Activated B cell treated with CpG ODN at 0.5 μM for 24 hours (primary cell): ENCODE measurements around the gene CCDC197. TPM values are rescaled to one million over a fixed set of nuclear protein-coding genes. Genes with fewer than 3 reads are reported as not detected.
A peak's percentile ranks its signal among the peaks of the same experiment; 100 is the strongest.

Experiments used
- ATAC-seq: fragments of 200-7000 bp; cut with Tn5 transposase; one replicate; pipeline ENCODE4 v1.10.0; 2021; ENCODE audit warnings: low read depth, mild to moderate bottlenecking, moderate library complexity
- CTCF ChIA-PET: fragments of 350-600 bp; sonication (Branson Sonifier 250); formaldehyde crosslinking; loops from one replicate; lab custom pipeline; 2021; ENCODE audit warnings: antibody characterized with exemption; lab: Charles Lee
- POLR2A ChIA-PET: fragments of 350-600 bp; sonication (Branson Sonifier 250); formaldehyde crosslinking; loops from one replicate; lab custom pipeline; 2021; ENCODE audit warnings: antibody characterized with exemption; lab: Charles Lee
- DNase-seq: peaks from one replicate; pipeline ENCODE4 v3.0.0; 2022
- H3K27ac Mint-ChIP-seq: one replicate; pipeline ENCODE4 v1.8.0; 2020; ENCODE audit warnings: mixed read lengths
- H3K27me3 Mint-ChIP-seq: one replicate; pipeline ENCODE4 v1.8.0; 2021; ENCODE audit warnings: mixed read lengths
- H3K36me3 Mint-ChIP-seq: one replicate; pipeline ENCODE4 v1.8.0; 2021; ENCODE audit warnings: low read depth, mixed read lengths
- H3K4me1 Mint-ChIP-seq: one replicate; pipeline ENCODE4 v1.8.0; 2021; ENCODE audit warnings: mixed read lengths
- H3K4me3 Mint-ChIP-seq: one replicate; pipeline ENCODE4 v1.8.0; 2020; ENCODE audit warnings: mild to moderate bottlenecking, mixed read lengths
- H3K9me3 Mint-ChIP-seq: one replicate; pipeline ENCODE4 v1.8.0; 2020; ENCODE audit warnings: mixed read lengths
- CTCF ChIP-seq: fragments of 200-600 bp; IDR thresholded peaks from one replicate; pipeline ENCODE4 v1.8.0; 2022; ENCODE audit warnings: antibody characterized with exemption, mild to moderate bottlenecking
- intact Hi-C: fragments of 100-400 bp; cut with micrococcal nuclease; formaldehyde crosslinking; loops from one replicate; pipeline ENCODE4 v1.15.1; 2024
- total RNA-seq: library from RNA; stranded (reverse); gene quantifications from 2 replicates; pipeline ENCODE4 v1.2.3, GENCODE V29; 2022

Gene CCDC197
- total RNA-seq, 1 donor from 2014 or later, result not detected

- Mint-ChIP-seq H3K36me3 (peaks cover 49% of the 10 kb centered on the region), H3K4me1 (no peaks in the 10 kb centered on the region), H3K9me3 (no peaks in the 10 kb centered on the region), H3K27ac (no peak overlapping the region), H3K4me3 (no peak overlapping the region), H3K27me3 (no peaks in the 10 kb centered on the region)
- ChIA-PET POLR2A (no interaction called here), CTCF (no interaction called here)
- intact Hi-C loops, result no loop called here
- DNase-seq (no peak), ATAC-seq (no peak)
- TF ChIP-seq CTCF, result no peak
These were observed 47.5 kb downstream of the CCDC197 start for GRCh38 chr14:94044476-94045091.

GRCh38 chr14:94045101-94045500 lies 48.0 kb downstream of the CCDC197 start:
- CTCF ChIA-PET, result no interaction called here
- Mint-ChIP-seq H3K36me3 (peaks cover 54% of the 10 kb centered on the region), H3K4me3 (no peak overlapping the region), H3K27me3 (no peaks in the 10 kb centered on the region), H3K4me1 (no peaks in the 10 kb centered on the region), H3K9me3 (no peaks in the 10 kb centered on the region), H3K27ac (peak overlapping the region; percentile 15)
- intact Hi-C loops, result no loop called here
- DNase-seq (no peak), ATAC-seq (no peak)
- TF ChIP-seq CTCF, result no peak
- POLR2A ChIA-PET, result no interaction called here

GRCh38 chr14:94045563-94046345 lies 48.7 kb downstream of the CCDC197 start:
- no peaks in the 10 kb centered on the region for H3K4me1 Mint-ChIP-seq
- no peak for TF ChIP-seq CTCF
- DNase-seq (no peak), ATAC-seq (no peak)
- H3K4me3 Mint-ChIP-seq, result no peak overlapping the region
- H3K27me3 Mint-ChIP-seq, result no peaks in the 10 kb centered on the region
- ChIA-PET CTCF (interaction anchor here (1.0 to 1.2 kb wide), 2 partner anchors 9 to 91 kb away, joined by 3 to 4 read pairs; no protein-coding TSS in a partner anchor), POLR2A (no interaction called here)
- no peak overlapping the region for H3K27ac Mint-ChIP-seq
- intact Hi-C loops, result no loop called here
- peaks cover 61% of the 10 kb centered on the region for H3K36me3 Mint-ChIP-seq
- no peaks in the 10 kb centered on the region for H3K9me3 Mint-ChIP-seq

GRCh38 chr14:94046696-94047250 lies 49.7 kb downstream of the CCDC197 start:
- POLR2A ChIA-PET, result no interaction called here
- H3K4me3 Mint-ChIP-seq, result no peak overlapping the region

More at GRCh38 chr14:94046696-94047250, 49.7 kb downstream of the CCDC197 start:
- CTCF ChIA-PET, result interaction anchor here (1.0 to 1.2 kb wide), 2 partner anchors 10 to 90 kb away, joined by 3 to 4 read pairs; no protein-coding TSS in a partner anchor
- DNase-seq, result no peak
- Mint-ChIP-seq H3K27me3 (no peaks in the 10 kb centered on the region), H3K9me3 (no peaks in the 10 kb centered on the region), H3K4me1 (no peaks in the 10 kb centered on the region), H3K36me3 (peaks cover 71% of the 10 kb centered on the region), H3K27ac (no peak overlapping the region)
- no peak for TF ChIP-seq CTCF
- ATAC-seq, result no peak
- intact Hi-C loops, result no loop called here
